CD4-positive, alpha-beta T cell treated with Interleukin-21 for 1 hour (primary cell): Measurements from ENCODE around the gene TRIM68.
A peak's percentile ranks its signal among the peaks of the same experiment; 100 is the strongest.

Experiments
- DNase-seq: peaks from one replicate; pipeline ENCODE4 v3.0.0-alpha.2; 2020

Gene TRIM68

GRCh38 chr11:4607781-4608666 is at the start of gene TRIM68:
Gene TRIM68, minus strand, starts transcription at chr11:4608231. Its CDS starts 2,727 bp downstream, at chr11:4605504.
- peak; percentile 96 for DNase-seq

GRCh38 chr11:4654635-4655369 is 46.8 kb upstream of the TRIM68 start:
- DNase-seq, result no peak

GRCh38 chr11:4647766-4648165 is 39.7 kb upstream of the TRIM68 start:
- DNase-seq, result no peak

- no peak for DNase-seq
Observed at GRCh38 chr11:4645974-4646373, 37.9 kb upstream of the TRIM68 start.

GRCh38 chr11:4644233-4644632 is 36.2 kb upstream of the TRIM68 start:
- no peak for DNase-seq

- DNase-seq, result no peak
Observed at GRCh38 chr11:4643682-4644081, 35.7 kb upstream of the TRIM68 start, which contains the start of gene OR51E1. Gene OR51E1, plus strand, starts transcription at chr11:4643982. Its CDS starts 8,545 bp downstream, at chr11:4652527.

GRCh38 chr11:4643076-4643475 is 35.0 kb upstream of the TRIM68 start:
- DNase-seq, result no peak

GRCh38 chr11:4642043-4642442 is 34.0 kb upstream of the TRIM68 start:
- DNase-seq, result no peak

GRCh38 chr11:4641501-4641900 is 33.5 kb upstream of the TRIM68 start:
- no peak for DNase-seq

GRCh38 chr11:4639931-4640330 is 31.9 kb upstream of the TRIM68 start:
- no peak for DNase-seq

- no peak for DNase-seq
Observed at GRCh38 chr11:4637662-4638047, 29.6 kb upstream of the TRIM68 start.

GRCh38 chr11:4636962-4637661 is 29.1 kb upstream of the TRIM68 start, which contains the start of gene OR51D1:
Gene OR51D1, plus strand, starts transcription at chr11:4637477. Its CDS starts 2,314 bp downstream, at chr11:4639791.
- peak; percentile 63 for DNase-seq

GRCh38 chr11:4636136-4636535 is 28.1 kb upstream of the TRIM68 start:
- DNase-seq, result no peak

GRCh38 chr11:4626207-4627099 is 18.4 kb upstream of the TRIM68 start:
- DNase-seq, result peak; percentile 36

- no peak for DNase-seq
Observed at GRCh38 chr11:4619514-4619913, 11.5 kb upstream of the TRIM68 start.

GRCh38 chr11:4615856-4616444 is 7.9 kb upstream of the TRIM68 start:
- no peak for DNase-seq

GRCh38 chr11:4611986-4612385 is 4.0 kb upstream of the TRIM68 start:
- DNase-seq, result no peak

- DNase-seq, result peak; percentile 38
Observed at GRCh38 chr11:4610258-4610935, 2.4 kb upstream of the TRIM68 start.

GRCh38 chr11:4607096-4607495 is 935 bp downstream of the TRIM68 start:
- DNase-seq, result no peak

- DNase-seq, result no peak
Observed at GRCh38 chr11:4606231-4607015, 1.6 kb downstream of the TRIM68 start.
